H1 (cell line): Measurements from ENCODE around the gene TUBA4B. TPM values are rescaled to one million over a fixed set of nuclear protein-coding genes. Genes with fewer than 3 reads are reported as not detected.

ENCODE experiments used
- RNF2 ChIP-seq: fragments of 200-900, 300-1000 bp; sonication (generic); IDR thresholded peaks from 2 replicates; pipeline ENCODE4 v1.7.1; 2016; ENCODE audit warnings: borderline replicate concordance, low read depth, mild to moderate bottlenecking, antibody characterized with exemption, low read length; ENCODE audit not compliant: poor library complexity, severe bottlenecking; ENCODE audit errors: missing control alignments
- polyA plus RNA-seq, 7 experiments: library from polyadenylated mRNA; depleted of rRNA in 3 of 7; stranded (reverse) in 5 of 7; unstranded in 2 of 7; fragments of >200 nt in 5 of 7; fragments of 200-250 nt in 2 of 7; gene quantifications; 1 replicate in 5 of 7; 2 replicates in 1 of 7; 4 replicates in 1 of 7; pipeline versions ENCODE4 v1.2.1 to v1.2.3, GENCODE V29; 2011 to 2013; ENCODE audit warnings: missing spikeins in 2 of 7, mixed read lengths in 2 of 7
- total RNA-seq: library from RNA; stranded (reverse); fragmentation: NEBNext Ultra II Directional; extraction: Animal tissue kit (Norgen Biotek cat#: 25700); gene quantifications from 2 replicates; pipeline ENCODE4 v1.2.1, GENCODE V29; 2021
- TF ChIP-seq, protein P1 (sequence below): fragments of 300-600 bp; sonication (generic); IDR thresholded peaks from 2 replicates; pipeline ENCODE4 v1.7.1; 2012; ENCODE audit warnings: low read length, moderate library complexity, mild to moderate bottlenecking, inconsistent platforms; ENCODE audit not compliant: insufficient replicate concordance
- TF ChIP-seq, protein P2 (sequence below): IDR thresholded peaks from 2 replicates; pipeline ENCODE4 v1.6.1; 2011; ENCODE audit warnings: low read length, improper control_type of control experiment

The TUBA4B gene
- total and polyA plus RNA-seq, 2 of the 8 experiments (the other 6 are each of a cell fraction or from before 2014, with no cell fraction given) = 0.08 to 0.24 TPM

DNA sequence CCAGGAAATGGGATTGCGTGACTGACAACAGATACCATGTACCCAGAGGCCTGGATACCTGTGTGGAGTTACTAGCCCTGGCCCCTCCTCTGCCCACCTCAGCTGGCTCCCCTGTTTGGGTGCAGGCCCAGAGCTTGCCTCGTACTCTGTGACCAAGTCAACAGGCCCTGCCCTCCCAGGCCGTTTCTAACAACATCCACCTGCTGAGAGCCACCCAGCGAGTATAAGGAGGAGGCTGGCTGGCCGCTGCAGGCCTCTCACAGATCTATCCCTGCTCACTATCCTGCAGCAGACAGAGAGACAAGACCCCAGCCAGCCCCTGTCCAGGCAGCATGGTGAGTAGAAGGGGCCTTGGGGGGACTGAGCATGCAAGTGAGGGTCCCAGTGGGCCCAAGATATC is 13.2 kb downstream of the TUBA4B start (continued):
- TF ChIP-seq, protein P1, sequence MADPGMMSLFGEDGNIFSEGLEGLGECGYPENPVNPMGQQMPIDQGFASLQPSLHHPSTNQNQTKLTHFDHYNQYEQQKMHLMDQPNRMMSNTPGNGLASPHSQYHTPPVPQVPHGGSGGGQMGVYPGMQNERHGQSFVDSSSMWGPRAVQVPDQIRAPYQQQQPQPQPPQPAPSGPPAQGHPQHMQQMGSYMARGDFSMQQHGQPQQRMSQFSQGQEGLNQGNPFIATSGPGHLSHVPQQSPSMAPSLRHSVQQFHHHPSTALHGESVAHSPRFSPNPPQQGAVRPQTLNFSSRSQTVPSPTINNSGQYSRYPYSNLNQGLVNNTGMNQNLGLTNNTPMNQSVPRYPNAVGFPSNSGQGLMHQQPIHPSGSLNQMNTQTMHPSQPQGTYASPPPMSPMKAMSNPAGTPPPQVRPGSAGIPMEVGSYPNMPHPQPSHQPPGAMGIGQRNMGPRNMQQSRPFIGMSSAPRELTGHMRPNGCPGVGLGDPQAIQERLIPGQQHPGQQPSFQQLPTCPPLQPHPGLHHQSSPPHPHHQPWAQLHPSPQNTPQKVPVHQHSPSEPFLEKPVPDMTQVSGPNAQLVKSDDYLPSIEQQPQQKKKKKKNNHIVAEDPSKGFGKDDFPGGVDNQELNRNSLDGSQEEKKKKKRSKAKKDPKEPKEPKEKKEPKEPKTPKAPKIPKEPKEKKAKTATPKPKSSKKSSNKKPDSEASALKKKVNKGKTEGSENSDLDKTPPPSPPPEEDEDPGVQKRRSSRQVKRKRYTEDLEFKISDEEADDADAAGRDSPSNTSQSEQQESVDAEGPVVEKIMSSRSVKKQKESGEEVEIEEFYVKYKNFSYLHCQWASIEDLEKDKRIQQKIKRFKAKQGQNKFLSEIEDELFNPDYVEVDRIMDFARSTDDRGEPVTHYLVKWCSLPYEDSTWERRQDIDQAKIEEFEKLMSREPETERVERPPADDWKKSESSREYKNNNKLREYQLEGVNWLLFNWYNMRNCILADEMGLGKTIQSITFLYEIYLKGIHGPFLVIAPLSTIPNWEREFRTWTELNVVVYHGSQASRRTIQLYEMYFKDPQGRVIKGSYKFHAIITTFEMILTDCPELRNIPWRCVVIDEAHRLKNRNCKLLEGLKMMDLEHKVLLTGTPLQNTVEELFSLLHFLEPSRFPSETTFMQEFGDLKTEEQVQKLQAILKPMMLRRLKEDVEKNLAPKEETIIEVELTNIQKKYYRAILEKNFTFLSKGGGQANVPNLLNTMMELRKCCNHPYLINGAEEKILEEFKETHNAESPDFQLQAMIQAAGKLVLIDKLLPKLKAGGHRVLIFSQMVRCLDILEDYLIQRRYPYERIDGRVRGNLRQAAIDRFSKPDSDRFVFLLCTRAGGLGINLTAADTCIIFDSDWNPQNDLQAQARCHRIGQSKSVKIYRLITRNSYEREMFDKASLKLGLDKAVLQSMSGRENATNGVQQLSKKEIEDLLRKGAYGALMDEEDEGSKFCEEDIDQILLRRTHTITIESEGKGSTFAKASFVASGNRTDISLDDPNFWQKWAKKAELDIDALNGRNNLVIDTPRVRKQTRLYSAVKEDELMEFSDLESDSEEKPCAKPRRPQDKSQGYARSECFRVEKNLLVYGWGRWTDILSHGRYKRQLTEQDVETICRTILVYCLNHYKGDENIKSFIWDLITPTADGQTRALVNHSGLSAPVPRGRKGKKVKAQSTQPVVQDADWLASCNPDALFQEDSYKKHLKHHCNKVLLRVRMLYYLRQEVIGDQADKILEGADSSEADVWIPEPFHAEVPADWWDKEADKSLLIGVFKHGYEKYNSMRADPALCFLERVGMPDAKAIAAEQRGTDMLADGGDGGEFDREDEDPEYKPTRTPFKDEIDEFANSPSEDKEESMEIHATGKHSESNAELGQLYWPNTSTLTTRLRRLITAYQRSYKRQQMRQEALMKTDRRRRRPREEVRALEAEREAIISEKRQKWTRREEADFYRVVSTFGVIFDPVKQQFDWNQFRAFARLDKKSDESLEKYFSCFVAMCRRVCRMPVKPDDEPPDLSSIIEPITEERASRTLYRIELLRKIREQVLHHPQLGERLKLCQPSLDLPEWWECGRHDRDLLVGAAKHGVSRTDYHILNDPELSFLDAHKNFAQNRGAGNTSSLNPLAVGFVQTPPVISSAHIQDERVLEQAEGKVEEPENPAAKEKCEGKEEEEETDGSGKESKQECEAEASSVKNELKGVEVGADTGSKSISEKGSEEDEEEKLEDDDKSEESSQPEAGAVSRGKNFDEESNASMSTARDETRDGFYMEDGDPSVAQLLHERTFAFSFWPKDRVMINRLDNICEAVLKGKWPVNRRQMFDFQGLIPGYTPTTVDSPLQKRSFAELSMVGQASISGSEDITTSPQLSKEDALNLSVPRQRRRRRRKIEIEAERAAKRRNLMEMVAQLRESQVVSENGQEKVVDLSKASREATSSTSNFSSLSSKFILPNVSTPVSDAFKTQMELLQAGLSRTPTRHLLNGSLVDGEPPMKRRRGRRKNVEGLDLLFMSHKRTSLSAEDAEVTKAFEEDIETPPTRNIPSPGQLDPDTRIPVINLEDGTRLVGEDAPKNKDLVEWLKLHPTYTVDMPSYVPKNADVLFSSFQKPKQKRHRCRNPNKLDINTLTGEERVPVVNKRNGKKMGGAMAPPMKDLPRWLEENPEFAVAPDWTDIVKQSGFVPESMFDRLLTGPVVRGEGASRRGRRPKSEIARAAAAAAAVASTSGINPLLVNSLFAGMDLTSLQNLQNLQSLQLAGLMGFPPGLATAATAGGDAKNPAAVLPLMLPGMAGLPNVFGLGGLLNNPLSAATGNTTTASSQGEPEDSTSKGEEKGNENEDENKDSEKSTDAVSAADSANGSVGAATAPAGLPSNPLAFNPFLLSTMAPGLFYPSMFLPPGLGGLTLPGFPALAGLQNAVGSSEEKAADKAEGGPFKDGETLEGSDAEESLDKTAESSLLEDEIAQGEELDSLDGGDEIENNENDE = no peak
- no peak for TF ChIP-seq RNF2
- TF ChIP-seq, protein P2, sequence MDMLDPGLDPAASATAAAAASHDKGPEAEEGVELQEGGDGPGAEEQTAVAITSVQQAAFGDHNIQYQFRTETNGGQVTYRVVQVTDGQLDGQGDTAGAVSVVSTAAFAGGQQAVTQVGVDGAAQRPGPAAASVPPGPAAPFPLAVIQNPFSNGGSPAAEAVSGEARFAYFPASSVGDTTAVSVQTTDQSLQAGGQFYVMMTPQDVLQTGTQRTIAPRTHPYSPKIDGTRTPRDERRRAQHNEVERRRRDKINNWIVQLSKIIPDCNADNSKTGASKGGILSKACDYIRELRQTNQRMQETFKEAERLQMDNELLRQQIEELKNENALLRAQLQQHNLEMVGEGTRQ = no peak
